GM04503 (cell line): ENCODE data around the gene CALML3.

Source experiments
- DNase-seq: peaks from one replicate; pipeline ENCODE4 v3.0.0-alpha.2; 2012; ENCODE audit warnings: low read depth

The CALML3 gene

DNA sequence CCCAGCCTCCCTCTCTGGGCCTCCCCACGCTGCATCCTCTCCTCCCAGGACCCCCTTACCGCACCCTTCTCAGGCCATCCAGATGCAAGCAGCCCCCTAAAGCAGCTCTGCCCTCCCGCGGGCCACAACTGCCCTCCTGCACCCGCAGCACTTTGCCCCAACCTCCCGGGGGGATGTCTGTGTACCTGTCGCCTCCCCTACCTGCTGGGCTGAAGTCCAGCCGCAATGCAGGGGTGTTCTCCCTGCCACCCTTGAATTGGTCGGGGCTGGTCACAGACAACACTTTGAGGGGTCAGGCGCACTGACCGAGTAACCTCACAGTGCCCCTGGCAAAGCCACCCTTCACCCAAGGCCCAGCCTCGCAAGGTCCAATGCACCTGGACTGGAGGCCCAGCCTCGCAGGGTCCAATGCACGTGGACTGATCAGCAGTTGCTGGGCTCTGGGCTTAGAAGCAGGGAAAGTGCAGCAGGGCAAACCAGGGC lies 17.1 kb upstream of the CALML3 start:
- no peak for DNase-seq

DNA sequence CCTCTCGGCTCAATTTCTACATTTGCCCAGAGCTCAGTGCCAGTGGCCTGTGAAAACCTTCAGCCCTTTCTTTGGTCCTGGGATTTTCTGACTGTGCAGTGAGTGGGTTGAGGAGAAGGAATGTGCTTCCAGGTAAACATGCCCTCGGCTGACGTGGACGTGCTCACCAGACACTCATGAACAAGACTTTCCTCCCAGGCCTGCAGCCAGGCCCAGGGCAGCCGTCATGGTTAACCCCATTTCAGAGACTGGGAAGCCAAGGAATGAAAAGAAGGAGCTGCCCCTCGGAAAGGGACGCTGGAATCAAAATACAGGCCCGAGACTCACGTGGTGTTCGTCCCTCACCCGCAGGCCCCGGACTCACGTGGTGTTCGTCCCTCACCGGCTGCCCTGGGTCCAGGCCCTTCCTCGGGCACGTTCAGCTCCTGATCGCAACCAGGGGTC lies 16.6 kb upstream of the CALML3 start:
- no peak for DNase-seq

DNA sequence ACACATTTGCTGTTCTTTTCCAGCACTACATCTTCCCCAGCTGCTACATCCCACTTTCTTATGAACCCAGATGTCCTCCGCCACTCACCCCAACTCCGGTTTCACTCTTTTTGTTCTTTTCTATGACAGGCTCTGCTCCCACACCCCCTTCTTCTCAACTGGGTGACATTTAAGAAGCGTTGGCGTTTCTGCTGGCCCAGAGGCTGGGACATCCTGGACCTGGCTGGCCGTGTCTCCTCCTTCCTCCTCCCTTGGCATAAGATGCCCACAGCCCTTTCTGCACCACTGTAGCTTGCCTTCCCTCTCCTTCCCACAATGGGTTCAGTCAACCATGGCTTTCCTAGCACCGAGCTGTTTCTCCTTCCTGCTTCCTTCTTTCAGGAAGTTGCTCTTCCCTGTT lies 16.0 kb upstream of the CALML3 start:
- DNase-seq = no peak

DNA sequence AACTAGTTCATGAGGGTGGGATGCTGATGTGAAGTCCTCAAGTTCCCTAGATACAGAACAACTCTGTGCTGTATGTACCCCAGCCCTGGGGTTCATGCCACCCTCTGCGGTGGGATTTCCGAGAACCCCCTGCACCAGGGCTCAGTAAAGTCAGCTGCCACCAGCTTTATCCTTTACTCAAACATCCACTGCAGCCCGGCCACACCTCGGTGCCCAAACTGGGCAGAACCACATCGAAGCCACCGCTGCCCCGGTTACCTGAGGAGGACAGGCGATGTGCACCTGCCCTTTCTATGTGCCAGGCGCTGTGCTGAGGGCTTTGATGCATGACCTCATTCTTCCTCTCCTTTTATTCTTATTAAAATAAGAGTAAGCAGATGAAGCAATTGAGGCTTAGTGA lies 15.5 kb upstream of the CALML3 start:
- DNase-seq = no peak

DNA sequence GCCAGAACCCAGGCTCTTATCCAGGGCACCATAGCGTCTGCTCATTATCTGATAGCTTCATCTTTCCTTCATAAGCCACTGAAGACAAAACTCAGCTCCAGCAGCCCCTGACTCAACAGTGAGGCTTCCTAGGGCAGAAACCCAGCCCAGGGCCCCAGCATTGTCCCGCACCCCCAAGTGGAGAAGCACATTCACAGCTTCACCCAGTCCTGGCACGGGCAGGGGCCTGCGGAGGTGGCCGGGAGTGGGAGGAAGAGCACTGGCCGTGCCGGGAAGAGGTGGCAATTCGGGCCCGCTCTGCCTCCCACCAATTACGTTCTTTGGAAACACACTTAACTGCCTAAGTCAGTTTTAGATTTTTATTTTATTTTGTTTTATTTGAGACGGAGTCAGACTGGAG lies 15.1 kb upstream of the CALML3 start:
- DNase-seq = no peak

DNA sequence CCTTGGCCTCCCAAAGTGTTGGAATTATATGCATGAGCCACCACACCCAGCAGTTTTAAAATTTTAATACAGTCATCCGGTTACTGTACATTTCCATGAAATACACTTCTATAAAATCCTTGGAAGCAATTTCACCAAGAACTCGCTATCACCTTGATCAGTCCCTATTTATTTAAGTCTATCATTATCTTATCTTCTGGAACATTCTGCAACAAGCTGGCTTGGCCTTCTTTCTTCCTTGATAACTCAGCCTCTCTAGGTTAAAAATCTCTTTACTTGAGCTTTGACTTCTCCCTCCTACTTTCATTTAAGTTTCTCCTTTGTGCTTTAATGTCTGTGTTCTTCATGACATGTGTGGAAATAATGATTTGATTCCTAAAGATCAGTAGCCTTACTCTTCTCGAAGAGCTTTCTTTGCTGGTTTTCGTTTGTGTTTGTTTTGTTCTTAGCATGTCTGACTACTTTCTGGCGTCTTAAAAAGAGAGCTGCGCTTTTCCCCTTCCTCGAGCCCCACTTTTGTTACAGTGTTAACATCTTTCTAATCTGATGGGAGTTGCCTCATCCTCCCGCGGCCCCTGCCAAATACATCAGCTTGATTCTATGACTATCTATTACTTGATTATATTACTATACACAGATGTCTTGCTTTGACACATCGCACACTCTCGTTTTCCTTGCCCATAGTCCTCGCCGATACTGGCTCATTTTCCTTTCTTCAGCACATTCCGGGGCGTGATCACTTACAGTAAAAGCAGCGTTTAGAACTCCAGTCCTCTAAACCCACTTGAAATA lies 14.3 kb upstream of the CALML3 start:
- no peak for DNase-seq

DNA sequence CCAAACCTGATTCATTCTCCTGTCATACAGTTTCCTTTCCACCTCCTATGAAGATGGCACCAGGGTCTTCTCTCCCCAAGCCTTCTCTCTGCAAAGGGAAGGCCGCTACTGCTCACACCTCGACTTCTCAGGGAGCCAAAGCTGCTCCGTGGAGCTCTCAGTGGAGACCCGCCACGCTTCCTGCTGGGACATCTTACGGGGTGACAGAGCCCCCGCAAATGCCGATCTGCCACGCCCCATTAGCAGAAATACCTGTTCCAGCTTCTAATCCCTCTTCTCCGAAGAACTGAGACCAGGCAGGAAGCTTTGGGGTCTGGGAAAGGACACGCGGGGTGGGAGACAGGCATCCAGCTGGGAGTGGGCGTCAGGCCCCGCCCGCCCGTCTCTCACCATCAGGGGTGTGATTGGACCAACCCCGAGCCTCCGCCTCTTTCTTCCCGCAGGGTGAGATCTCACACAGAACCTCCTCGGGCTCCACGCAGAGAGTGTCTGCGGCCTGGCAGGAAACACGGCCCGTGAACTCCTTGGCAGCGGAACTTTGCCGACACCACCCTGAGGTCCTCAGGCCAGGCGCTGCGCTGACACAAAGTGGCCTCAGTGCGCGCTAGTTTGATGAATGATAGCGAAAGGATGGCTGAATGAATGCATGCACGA lies 13.4 kb upstream of the CALML3 start:
- DNase-seq = no peak

DNA sequence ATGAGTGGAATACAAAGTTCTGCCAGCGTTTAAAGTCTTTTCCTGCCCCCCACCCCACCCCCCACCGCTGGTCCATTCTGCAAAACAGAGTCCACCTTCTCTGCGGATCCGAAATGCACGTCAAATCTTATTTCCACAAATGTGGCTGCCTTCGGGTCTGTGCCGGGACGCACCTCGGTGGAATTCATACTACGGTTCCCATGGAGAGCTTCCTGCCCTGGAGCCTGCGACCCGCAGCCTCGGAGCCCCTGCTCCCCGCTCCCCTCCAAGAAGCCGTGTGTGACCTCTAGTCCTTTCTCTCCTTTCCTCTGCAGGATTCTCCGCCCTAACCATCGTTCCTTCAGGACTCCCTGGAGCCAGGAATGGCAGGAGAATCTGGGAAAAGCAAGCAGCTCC lies 12.9 kb upstream of the CALML3 start:
- DNase-seq = no peak

DNA sequence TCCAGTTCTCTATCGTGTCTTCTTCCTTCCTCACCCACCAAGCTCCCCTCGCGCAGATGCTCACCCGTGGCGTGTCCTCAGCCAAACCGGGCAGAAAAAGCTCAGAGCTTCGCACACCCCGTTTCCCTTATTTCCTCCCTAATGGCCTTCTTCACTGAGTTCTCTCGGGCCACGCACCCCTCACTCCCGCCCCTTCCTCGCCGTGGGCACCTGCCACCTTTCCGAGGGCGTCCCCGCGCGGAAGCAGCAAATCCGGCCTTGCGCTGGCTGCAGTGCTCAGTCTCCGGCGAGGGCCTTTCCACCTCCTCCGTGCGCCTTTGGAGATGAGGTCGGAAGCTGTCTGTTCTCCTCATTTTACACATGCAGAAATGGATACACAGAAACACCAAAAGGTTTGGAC lies 12.4 kb upstream of the CALML3 start:
- no peak for DNase-seq

DNA sequence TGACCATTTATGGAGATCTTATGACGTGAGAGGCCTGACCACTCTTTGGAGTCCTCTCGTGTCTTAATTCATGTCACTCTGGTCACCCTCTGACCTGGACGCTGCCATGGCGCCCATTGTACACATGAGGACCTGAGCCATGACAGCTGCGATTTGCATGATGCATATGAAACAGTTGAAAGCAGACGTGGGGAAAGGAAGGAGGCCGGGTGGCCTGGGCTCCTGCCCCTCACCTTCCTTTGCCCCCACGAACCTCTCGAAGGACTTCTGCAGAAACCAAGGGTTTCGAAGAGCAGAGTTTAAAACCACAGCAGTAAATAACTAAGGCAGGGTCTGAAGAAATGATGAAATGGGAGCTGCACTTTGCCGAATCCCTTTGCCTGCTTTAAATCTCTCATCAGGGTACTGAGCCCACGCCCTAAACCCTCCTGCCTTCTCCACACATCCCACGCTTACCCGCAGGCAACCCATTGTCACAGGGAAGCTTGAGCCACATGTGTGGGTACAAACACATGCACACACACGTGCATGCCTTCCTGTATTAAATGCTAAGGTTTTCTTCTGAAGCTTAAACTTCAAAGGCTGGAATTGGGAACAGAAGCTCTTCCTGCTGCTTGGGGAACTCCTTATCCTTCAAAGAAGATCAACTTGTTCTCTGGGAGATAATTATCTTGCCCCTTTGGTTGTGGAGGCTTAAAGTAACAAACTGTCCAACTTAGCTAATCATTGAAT lies 11.7 kb upstream of the CALML3 start:
- DNase-seq = no peak

DNA sequence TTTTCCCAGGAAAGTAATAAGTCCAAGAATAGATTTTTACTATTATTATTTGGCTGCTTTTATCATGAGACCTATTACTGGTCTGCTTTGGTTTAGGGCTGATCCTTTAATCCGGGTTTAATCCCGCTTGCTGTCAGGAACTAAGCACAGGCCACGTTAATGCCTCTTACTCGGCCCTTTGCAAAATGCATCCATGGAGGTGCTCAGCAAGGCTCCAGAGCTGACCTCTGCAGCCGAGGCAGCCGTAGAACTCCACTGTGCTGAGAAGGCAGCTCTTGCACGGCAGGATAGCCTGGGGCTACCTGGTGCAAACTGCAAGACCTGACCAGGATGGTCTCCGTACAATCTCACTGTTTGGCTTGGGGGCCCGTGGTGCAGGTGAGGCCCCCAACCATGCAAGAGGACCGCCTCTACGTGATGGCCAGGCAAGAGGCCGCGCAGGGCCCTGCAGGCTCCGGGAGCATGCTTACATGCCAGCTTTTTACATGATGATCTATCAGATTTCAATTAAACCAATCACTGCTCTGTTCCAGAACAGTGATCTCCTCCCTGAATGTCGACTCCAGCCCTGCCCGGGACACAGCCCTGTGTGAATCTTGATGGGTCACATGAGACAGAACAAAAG lies 10.4 kb upstream of the CALML3 start:
- no peak for DNase-seq

DNA sequence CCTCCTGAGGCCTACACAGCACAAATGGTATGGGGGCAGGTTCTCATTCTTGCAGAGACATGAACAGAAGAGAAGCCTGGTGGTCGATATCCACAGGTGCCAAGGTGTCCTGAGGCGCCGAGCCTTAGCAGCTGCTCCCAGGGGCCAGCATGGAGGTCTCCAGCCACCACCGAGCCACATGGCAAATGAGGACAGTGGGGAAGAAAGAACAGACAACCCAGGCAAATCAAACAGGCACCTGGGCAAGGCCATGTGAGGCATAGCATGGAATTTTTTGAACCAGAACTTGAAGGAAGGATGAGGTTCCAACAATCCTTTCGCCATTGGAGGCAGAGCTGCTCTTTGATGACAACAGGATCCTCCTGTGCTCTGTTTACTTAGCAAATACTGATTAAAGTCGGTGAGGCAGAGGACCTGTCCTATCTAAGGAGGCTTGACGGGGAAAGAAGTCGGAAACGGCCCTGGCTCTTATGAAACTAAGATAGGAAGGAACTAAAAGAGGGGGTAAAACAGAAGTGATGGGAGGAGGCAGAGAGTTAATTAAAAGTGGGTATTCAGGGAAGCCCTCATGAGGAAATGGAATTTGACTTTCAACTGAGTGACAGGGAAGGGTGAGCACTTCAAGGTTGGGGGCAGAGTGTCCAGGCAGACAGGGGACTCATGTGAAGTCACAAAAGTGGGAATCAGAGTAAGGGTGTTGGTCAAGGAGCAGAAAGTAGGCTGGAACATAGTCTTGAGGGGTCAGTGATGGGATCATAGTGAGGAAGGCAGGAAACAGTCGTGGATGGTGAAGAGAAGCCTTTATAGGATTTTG lies 8.6 kb upstream of the CALML3 start:
- no peak for DNase-seq

DNA sequence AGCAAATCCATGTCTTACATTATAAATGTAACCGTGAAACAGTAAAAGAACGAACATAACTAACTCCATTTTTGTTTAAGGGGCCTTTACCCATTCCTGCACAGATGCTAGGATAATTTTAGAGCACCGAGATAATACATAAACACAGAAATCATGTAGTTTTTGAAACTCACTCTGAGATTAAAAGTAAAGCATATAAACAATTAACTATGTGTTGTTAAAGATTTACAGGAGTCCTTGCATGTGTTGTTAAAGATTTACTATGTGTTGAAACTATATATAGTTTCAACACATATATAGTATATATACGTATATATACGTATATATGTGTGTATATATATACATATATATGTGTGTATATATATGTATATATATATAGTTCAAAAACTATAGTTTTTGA lies 7.2 kb upstream of the CALML3 start:
- DNase-seq = no peak

DNA sequence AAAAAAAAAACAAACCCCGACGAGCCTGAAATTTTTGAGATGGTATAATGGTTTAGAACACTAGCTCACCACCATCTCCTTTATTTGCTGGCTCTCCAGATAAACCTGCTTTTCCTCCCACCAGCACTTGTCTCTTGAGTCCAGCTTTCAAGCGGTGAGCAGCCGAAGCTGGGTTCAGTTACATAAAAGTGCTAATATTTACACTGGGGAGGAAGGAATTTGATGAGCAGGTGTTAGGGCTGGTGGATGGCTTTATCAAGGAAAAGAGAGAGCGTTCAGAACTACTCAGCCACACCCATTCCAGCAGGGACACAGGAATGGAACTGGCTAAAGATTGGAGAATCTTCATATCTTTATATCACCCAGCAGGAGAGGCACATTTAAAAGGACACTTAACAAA lies 6.6 kb upstream of the CALML3 start:
- DNase-seq = no peak

DNA sequence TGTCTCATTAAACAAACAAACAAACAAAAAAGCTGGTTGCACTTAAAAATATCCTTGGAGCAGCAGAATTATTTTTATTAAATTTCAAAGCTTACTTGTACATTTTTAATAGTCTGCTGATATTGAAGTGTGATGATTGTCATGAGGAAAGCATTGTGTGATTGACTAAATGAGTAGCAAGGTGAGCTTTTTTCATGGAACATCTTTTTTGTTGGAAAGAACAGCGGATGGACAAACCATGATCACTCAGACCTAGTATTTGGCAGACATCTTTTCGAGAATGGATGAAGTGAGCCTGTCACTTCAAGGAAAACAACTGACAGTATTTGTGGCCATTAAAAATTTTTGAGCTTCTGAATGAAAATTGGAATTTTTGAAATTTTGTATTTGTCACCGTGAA lies 5.7 kb upstream of the CALML3 start:
- no peak for DNase-seq

DNA sequence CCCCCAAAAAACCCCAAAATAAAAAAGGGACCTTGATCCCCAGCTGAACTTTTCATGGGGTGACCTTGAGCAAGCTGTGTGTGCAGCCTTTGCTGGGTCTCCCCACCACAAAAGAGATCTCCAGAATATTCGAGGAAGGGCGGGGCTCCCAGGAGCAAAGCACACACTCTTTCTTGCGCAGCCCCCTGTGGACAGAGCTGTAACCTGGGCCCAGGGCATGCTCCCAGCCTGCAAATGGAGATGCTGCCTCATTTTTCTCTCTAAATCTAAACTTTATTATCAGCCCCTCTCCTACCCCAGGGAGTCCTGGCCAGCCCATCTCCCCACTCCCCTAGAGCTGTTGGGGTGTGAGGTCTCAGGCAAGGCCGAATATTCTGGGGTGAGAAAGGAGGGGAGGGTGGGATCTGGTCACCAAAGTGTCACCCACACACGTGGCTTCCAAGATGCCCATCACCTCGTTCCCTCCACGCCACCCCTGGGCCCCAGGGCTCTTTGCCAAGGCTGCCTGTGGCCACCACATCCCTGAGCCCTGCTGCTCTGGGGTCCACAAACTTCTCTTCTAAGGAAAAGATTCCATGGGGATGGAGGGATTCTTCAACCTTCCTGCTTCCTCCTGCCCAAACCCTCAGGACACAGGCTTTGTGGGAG lies 1.7 kb upstream of the CALML3 start:
- no peak for DNase-seq

DNA sequence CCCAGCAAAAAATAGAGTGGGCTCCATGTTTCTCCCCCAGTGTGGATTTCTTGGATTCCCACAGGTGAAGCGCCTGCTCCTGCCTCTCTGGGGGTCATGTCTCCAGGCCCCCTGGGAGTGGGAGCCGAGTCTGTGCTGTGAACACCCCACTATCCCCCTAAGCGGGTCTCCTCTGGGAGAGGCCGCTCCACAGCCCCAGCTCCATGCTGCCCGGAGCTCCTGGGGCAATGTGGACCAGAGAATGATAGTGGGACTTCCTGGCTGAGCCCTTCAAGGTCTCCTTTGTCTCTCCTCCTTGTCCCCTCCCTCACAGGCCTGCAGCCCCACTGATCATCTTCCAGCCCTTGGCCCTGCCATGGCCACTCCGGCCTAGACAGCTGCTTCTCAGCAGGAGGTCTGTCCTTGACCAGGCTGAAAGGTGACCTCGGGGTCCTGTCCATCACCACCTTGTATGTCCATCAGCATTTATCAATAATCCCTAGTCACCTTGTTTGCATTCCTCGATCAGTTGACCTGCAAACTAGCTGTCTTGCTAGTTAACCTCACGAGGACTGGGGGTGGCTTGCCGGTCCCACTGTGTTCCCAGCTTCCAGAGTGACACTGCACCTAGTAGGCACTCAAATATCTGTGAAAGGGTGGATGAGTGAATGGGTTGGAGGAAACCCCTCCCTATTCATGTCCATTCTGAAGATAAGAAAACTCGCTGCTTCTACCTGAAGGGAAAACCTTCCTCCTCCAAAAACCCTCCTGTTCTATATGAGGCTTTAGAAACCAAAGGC lies 776 bp upstream of the CALML3 start:
- no peak for DNase-seq

DNA sequence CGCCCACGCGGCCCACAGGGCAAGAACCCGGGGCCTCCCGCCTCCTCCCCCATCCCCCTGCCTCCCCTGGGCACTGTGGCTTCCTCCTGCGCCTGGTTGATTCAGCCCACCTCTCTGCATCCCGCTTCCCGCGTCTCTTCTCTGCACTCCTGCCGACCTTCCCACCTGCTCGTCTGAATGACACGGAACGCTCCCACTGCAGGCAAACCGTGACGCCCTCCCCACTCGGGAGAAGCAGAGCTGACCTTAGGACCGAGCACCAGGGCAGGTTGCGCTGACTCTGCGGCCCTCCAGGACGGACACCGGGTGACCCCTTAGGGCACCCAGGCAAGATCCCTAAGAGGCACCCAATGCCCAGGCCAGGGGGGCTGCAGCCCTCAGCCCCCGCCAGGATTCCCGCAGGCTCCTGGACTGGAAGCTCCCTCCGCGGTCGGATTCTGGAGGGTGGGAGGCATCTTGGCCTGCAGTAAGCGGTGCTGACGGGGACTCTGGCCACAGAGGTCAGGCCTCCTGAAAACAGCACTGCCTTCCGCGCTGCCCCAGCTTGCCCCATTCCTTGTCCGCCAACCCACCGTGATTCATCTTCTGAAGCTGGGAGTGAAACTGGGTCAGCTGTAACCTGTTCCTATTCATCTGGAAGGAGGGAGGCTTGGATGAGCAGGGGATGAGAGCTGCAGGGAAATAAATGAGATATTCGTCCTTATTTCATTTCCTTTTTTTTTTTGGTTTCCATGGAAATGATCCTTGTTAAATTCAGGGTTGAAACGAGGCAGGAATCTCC lies 990 bp downstream of the CALML3 start:
- no peak for DNase-seq

DNA sequence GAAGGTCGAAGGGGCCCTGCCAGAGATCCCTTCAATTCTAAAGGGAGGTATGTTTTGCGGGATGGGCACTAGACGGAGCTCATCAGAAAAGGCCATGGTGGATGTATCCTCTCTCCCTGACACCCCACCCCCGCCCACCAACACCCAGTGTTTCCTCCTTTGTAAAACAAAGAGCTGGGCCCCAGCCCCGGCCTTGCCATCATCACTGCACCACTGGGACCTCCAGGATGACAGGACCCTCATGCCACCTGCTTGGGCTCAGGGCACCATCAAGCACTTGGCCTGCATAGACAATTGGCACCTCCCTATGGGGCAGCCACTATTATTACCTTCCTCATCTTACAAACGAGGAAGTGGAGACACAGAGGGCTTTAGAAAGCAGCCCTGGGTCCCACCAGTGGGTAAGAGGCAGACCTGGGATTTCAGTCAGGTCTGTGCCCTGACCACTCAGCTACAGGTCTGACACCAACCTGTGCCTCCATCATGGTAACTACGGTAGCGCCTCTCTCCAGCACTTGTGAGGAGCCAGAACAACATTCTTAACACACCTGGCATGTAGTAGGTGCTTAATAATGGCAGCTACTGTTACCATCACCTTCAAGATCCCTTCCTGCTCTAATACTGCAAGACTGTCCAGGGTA lies 2.0 kb downstream of the CALML3 start:
- no peak for DNase-seq
